K562 (cell line): ENCODE results near the gene NOP16. TPM values are rescaled to one million over a fixed set of nuclear protein-coding genes. Genes with fewer than 3 reads are reported as not detected.
A peak's percentile ranks its signal among the peaks of the same experiment; 100 is the strongest.

ENCODE experiments used
- CAMTA2 ChIP-seq: fragments of 250-450 bp; sonication (Bioruptor Pico); conservative IDR thresholded peaks from 2 replicates; pipeline ENCODE4 v1.5.1; 2022
- CREB1 ChIP-seq, 2 experiments: sonication (generic) in 1 of 2; formaldehyde crosslinking in 1 of 2; IDR thresholded peaks; 2 replicates each; pipeline versions ENCODE4 v1.6.1 to v1.8.0; 2012 to 2022; ENCODE audit warnings: inconsistent platforms in 1 of 2, mild to moderate bottlenecking in 1 of 2, missing genetic modification reagents in 1 of 2, moderate library complexity in 1 of 2
- CREM ChIP-seq: IDR thresholded peaks from 2 replicates; pipeline ENCODE4 v1.6.1; 2014; ENCODE audit warnings: antibody characterized with exemption, low read depth
- CTCFL ChIP-seq: IDR thresholded peaks from 2 replicates; pipeline ENCODE4 v1.6.1; 2011; ENCODE audit warnings: borderline replicate concordance, low read depth, mild to moderate bottlenecking, moderate library complexity, low read length; ENCODE audit not compliant: insufficient read depth, poor library complexity, severe bottlenecking
- SAP30 ChIP-seq: fragments of 200-600 bp; sonication (generic); IDR thresholded peaks from 2 replicates; pipeline ENCODE4 v1.6.1; 2012; ENCODE audit warnings: borderline replicate concordance, low read depth, mild to moderate bottlenecking, moderate library complexity, low read length, control low read depth, inconsistent platforms; ENCODE audit not compliant: insufficient read depth, poor library complexity, severe bottlenecking
- SIRT6 ChIP-seq: IDR thresholded peaks from one replicate; pipeline ENCODE4 v1.6.1; 2012; ENCODE audit warnings: low read depth, mild to moderate bottlenecking, control low read depth, inconsistent platforms, low read length, moderate library complexity
- SMARCB1 ChIP-seq: IDR thresholded peaks from 2 replicates; pipeline ENCODE4 v1.6.1; 2011; ENCODE audit warnings: improper control_type of control experiment, low read depth; ENCODE audit not compliant: insufficient read length
- VEZF1 ChIP-seq: fragments of 200-800 bp; sonication (Bioruptor generic); IDR thresholded peaks from 2 replicates; pipeline ENCODE4 v1.6.1; 2017; ENCODE audit warnings: missing genetic modification characterization, missing compliant biosample characterization
- ZC3H11A ChIP-seq: IDR thresholded peaks from 2 replicates; pipeline ENCODE4 v1.6.1; 2012; ENCODE audit warnings: low read depth, low read length, improper control_type of control experiment
- ZFX ChIP-seq: sonication (generic); formaldehyde crosslinking; IDR thresholded peaks from 2 replicates; pipeline ENCODE4 v1.8.0; 2022; ENCODE audit warnings: mild to moderate bottlenecking, missing genetic modification reagents, moderate library complexity
- ZNF175 ChIP-seq: fragments of 200-800 bp; sonication (Bioruptor generic); IDR thresholded peaks from 2 replicates; pipeline ENCODE4 v1.6.1; 2016; ENCODE audit warnings: low read depth, mild to moderate bottlenecking, missing genetic modification characterization, missing compliant biosample characterization
- ZNF431 ChIP-seq: sonication (generic); formaldehyde crosslinking; IDR thresholded peaks from 2 replicates; pipeline ENCODE4 v1.8.0; 2022; ENCODE audit warnings: mild to moderate bottlenecking, missing genetic modification reagents
- polyA plus RNA-seq, 8 experiments: library from polyadenylated mRNA; depleted of rRNA in 4 of 8; stranded (reverse) in 5 of 8; unstranded in 3 of 8; fragments of >200 nt; fragmentation: Nextera tagmentation in 2 of 8; fragmentation: Illumina TruSeq in 1 of 8; extraction: Ambion mirVana in 2 of 8; extraction: Trizol in 1 of 8; gene quantifications; 2 replicates each; pipeline versions ENCODE4 v1.2.1 to v1.2.3, GENCODE V29; 2011 to 2014; ENCODE audit warnings: inconsistent platforms in 1 of 8, missing spikeins in 1 of 8
- total RNA-seq, 7 experiments: library from RNA; depleted of rRNA in 6 of 7; stranded (reverse); fragments of >200 nt in 6 of 7; fragmentation: Illumina TruSeq in 2 of 7; extraction: Trizol in 2 of 7; gene quantifications; 2 replicates each; pipeline versions ENCODE4 v1.2.1 to v1.2.3, GENCODE V29; 2011 to 2021; ENCODE audit warnings: low replicate concordance in 1 of 7
- TF ChIP-seq, protein P1 (sequence below): fragments of 450-650 bp; IDR thresholded peaks from 2 replicates; pipeline ENCODE4 v1.6.1; 2017; ENCODE audit warnings: antibody characterized with exemption, mild to moderate bottlenecking
- TF ChIP-seq, protein P2 (sequence below): fragments of 200-800 bp; sonication (Bioruptor generic); IDR thresholded peaks from 2 replicates; pipeline ENCODE4 v1.6.1; 2017; ENCODE audit warnings: missing genetic modification characterization, missing compliant biosample characterization

The NOP16 gene
- total and polyA plus RNA-seq, 9 of the 15 experiments (the other 6 are each of a cell fraction or from before 2014, with no cell fraction given): 92.5 to 342 (median 148) TPM

DNA sequence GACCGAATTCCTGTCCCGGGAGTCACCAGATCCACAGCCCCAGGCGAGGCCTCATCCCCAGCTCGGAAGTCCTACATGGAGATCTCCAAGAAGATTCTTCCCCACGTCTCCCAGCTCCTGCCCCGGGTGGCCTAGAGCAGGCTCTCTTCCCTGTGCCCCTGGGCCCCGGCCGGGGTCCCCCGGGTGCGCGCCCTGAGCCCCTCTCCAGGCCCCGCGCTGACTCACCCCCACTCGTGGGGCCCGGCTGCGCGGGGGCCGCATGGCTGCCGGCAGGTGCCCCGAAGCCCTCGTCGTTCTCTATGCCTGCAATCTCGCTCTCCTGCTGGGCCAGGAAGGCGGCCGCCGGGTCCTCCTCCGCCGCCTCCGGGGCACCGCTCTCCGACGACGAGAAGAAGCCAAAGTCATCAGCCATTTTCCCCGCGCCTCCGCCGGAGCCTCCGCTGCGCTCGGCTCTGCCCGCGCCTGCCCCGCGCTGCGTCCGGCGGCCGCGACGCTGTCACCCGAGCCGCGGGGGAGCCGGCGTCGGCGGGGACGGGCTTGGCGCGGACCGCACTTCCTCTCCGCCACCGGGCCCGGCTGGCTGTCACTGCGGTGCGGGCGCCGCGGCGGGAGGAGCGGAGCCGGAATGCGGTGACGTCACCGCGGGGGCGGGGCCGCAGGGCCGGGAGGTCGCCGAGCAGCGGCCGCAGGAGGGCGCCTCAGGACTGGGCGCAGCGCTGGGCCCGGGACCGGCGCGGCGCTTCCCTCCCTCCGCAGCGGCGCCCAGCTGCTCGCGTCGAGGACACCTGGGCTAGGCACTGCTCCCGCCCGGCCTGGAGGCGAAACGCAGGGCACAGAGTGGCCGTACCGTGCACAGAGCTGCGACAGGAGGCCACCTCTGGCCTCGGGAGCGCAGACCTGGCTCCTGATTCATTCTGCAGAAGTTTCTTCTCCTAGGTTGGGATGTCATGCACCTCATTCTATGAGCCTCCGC is 27.8 kb upstream of the NOP16 start, which contains the start of gene CLTB (continued):
- TF ChIP-seq ZC3H11A: 0 out of 2 replicates have a peak, but pooled peaks have one; percentile 35
- 0 out of 2 replicates have a peak, but pooled peaks have one; percentile 37 for TF ChIP-seq ZNF175 (CRISPR knock-in tag)
- no peak for TF ChIP-seq SIRT6
- TF ChIP-seq CREB1 (IDR thresholded peaks at IDR 0.05): peak; percentile 82
- TF ChIP-seq CREB1 (CRISPR knock-in tag; IDR thresholded peaks at IDR 0.05): peak; percentile 88
- peak; percentile 61; the same call in 1 of the 2 replicates for TF ChIP-seq ZNF431 (CRISPR knock-in tag)
- TF ChIP-seq CREM: peak; percentile 95
- no peak for TF ChIP-seq SMARCB1
- TF ChIP-seq, protein P1, sequence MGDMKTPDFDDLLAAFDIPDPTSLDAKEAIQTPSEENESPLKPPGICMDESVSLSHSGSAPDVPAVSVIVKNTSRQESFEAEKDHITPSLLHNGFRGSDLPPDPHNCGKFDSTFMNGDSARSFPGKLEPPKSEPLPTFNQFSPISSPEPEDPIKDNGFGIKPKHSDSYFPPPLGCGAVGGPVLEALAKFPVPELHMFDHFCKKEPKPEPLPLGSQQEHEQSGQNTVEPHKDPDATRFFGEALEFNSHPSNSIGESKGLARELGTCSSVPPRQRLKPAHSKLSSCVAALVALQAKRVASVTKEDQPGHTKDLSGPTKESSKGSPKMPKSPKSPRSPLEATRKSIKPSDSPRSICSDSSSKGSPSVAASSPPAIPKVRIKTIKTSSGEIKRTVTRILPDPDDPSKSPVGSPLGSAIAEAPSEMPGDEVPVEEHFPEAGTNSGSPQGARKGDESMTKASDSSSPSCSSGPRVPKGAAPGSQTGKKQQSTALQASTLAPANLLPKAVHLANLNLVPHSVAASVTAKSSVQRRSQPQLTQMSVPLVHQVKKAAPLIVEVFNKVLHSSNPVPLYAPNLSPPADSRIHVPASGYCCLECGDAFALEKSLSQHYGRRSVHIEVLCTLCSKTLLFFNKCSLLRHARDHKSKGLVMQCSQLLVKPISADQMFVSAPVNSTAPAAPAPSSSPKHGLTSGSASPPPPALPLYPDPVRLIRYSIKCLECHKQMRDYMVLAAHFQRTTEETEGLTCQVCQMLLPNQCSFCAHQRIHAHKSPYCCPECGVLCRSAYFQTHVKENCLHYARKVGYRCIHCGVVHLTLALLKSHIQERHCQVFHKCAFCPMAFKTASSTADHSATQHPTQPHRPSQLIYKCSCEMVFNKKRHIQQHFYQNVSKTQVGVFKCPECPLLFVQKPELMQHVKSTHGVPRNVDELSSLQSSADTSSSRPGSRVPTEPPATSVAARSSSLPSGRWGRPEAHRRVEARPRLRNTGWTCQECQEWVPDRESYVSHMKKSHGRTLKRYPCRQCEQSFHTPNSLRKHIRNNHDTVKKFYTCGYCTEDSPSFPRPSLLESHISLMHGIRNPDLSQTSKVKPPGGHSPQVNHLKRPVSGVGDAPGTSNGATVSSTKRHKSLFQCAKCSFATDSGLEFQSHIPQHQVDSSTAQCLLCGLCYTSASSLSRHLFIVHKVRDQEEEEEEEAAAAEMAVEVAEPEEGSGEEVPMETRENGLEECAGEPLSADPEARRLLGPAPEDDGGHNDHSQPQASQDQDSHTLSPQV: peak; percentile 74; the same call in 1 of the 2 replicates
- peak; percentile 65 for TF ChIP-seq SAP30
- TF ChIP-seq CAMTA2 (CRISPR knock-in tag): no peak
- TF ChIP-seq CTCFL: peak; percentile 89
- TF ChIP-seq ZFX: peak; percentile 56
- TF ChIP-seq, protein P2, sequence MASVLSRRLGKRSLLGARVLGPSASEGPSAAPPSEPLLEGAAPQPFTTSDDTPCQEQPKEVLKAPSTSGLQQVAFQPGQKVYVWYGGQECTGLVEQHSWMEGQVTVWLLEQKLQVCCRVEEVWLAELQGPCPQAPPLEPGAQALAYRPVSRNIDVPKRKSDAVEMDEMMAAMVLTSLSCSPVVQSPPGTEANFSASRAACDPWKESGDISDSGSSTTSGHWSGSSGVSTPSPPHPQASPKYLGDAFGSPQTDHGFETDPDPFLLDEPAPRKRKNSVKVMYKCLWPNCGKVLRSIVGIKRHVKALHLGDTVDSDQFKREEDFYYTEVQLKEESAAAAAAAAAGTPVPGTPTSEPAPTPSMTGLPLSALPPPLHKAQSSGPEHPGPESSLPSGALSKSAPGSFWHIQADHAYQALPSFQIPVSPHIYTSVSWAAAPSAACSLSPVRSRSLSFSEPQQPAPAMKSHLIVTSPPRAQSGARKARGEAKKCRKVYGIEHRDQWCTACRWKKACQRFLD (CRISPR knock-in tag): no peak; the same call in 1 of the 2 replicates
- TF ChIP-seq VEZF1 (CRISPR knock-in tag): peak; percentile 78
